GM21786 (cell line): ENCODE data around the gene UBE2E3.
"Not testable (repeated sequence)": the region's sequence is repeated elsewhere in the genome, so short reads cannot be mapped to it uniquely, and the experiment has no call there.

Experiments
- ATAC-seq: cut with Tn5 transposase; IDR thresholded peaks from one replicate; pipeline ENCODE4 v1.9.1; 2021; ENCODE audit not compliant: unreplicated experiment

UBE2E3 gene

DNA sequence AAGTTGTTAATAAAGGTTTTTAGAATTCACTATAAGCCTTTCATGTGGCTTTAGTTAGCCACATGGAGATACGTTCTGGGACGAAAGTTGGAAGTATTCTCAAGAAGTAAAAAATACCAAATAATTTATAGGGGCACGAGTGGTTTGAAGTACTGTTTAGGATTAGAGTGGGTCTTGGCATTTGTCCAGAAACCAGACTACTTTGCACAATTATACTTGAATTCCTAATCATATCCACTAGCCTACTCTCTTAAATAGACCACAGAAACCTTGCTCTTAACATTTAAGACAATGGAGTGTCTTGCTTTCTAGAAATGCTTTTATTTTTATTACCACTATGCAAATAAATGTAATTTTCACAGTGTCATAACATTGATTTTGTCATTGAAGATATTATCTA, 44.6 kb downstream of the UBE2E3 start:
- ATAC-seq = no peak

DNA sequence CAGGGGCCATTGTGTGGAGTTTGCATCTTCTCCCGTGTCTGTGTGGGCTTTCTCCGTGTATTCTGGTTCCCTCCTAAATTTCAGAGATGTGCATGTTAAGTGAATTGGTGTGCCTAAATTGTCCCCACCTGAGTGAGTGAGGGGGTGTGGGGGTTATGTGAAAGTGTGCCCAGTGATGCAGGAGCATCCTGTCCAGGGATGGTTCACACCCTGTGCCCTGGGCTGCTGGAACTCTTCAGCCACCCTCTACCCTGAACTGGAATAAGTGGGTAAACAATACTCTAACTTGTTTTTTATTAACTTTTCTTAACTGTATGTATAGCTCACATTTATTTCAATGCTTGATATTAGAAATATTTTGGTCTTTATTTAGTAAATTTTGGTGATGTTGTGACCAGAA, 56.0 kb downstream of the UBE2E3 start:
- ATAC-seq = peak; percentile 59

DNA sequence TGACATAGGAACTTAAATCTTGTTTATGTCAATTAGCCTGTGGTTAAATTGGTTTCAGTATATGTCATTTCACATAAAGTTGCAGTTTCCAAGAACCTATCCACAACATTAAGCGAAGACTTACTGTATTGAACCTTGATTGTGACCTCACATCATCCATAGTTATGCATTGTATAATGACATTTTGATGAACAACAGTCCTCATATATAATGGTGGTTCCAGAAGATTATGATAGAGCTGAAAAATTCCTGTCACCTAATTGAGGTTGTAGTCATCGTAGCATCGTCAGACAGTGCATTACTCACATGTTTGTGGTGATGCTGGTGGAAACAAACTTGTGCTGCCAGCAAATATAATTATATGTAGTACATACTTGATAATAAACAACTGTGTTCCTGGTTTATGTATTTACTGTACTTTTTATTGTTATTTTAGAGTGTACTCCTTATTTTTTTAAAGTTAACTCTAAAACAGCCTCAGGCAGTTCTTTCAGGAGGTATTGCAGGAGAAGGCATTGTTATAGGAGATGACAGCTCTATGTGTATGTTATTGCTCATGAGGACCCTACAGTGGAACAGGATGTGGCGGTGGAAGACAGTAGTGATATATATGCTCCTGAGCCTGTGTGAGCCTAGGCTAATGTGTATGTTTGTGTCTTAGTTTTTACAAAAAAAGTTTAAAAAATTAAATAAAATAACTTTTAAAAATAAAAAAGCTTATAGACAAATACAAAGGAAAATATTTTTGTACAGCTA, 56.6 kb downstream of the UBE2E3 start:
- ATAC-seq = peak; percentile 77

DNA sequence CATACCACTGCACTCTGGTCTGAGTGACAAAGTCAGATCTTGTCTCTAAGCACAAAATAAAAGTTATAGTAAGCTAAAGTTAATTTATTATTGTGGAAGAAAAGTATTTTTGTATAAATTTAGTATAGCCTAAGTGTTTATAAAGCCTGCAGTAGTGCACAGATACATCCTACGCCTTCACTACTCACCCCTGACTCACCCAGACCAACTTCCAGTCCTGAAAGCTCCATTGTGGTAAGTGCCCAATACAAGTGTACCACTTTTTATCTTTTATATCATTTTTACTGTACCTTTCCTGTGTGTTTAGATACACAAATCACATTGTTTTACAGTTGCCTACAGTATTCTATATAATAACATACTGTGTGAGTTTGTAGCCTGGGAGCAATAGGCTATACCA, 57.5 kb downstream of the UBE2E3 start:
- no peak for ATAC-seq

DNA sequence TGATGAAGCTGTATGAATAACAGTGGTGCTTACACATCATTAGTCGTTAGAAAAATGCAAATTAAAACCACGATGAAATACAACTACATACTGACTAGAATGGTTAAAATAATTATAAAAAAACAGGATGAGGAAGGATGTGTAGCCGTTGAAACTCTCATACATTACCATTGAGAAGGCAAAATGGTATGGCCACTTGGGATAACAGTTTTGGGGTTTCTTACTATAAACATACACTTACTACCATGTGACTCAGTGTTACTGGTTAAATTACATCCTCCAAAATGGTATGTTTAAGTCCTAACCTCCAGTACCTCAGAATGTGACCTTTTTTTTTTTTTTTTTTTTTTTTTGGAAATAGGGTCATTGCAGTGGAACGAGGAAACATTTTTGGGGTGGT, 58.4 kb downstream of the UBE2E3 start:
- no peak for ATAC-seq

DNA sequence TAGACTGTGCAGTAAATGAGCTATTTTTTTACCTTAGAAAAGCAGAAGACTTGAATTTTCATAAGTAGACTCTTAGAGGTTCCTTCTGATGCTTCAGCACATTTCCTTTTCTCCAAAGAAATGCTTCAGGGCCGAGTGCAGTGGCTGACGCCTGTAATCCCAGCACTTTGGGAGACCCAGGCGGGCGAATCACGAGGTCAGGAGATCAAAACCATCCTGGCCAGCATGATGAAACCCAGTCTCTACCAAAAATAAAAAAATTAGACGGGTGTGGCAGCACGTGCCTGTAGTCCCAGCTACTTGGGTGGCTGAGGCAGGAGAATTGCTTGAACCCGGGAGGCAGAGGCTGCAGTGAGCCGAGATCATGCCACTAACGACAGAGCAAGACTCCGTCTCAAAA, 60.4 kb downstream of the UBE2E3 start:
- not testable (repeated sequence) for ATAC-seq

DNA sequence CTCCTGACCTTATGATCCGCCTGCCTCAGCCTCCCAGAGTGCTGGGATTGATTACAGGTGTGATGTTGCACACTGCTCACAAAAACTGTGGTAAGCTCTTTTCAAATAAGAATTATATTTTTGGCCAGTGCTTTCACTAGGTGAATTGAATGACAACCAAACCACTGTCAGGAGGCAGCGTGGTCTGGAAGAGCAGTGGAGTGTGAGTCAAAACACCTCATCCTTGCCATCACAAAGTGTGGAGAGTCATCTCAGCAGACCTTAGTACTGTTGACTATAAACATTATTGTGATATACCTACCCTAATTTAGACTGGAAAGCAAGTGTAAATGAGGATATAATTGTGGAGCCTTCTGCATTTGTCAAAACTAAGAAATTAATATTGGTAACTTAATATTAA, 61.3 kb downstream of the UBE2E3 start:
- ATAC-seq = no peak

DNA sequence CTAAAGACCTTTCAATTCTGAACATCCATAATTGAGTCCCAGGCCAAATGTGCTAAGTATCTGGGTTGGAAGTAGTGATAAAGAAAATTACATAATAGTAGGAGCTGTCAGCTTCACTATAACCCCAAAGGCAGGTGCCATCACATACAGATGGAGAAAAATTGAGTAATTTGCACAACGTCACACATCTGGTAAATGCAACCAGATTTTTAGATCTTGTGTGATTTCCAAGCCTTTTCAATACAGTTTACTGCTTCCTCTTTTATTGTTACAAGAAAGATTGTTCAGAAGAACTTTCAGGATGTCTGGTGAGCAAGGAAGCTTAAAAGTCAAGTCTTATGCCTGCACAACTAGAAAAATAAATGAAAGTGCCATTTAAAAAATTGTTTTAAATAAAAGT, 62.3 kb downstream of the UBE2E3 start:
- ATAC-seq = no peak

DNA sequence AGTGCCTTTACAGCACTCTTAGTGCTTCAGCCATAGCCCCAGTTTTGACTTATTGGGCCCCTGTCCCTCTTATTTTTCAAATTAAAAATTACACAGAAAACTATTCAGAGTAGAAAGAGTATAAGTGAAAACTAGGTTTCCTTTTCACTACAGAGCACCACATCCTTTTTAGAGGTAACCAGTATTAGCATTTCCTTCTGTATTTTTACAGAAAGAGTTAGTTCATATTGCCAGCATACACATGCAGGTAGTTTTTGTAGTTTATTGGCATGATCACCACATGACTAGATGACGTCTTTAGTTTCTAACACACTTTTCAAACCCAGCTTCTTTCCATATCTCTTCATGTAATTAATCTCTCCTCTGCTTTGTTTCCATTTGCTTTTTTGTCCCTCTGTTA, 66.4 kb downstream of the UBE2E3 start:
- ATAC-seq = peak; percentile 62

DNA sequence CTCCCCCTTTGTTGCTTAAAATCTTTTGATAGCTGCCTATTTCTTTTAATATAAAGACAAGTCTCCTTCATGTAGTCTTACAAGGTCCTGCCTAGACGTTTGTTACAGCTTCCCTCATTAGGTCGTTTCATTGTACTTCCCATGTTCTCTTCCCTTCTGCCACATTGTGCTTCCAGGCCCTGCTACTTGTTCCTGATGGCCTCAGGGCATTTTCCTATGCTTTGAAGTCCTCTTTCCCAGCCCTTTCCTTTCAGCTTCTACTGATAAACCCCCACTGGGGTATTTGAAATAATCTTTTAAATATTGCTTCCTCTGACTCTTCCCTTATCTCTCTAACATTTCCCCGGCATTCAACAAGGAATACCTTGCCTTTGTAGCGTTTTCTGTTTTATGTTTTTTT, 67.4 kb downstream of the UBE2E3 start:
- ATAC-seq = no peak

DNA sequence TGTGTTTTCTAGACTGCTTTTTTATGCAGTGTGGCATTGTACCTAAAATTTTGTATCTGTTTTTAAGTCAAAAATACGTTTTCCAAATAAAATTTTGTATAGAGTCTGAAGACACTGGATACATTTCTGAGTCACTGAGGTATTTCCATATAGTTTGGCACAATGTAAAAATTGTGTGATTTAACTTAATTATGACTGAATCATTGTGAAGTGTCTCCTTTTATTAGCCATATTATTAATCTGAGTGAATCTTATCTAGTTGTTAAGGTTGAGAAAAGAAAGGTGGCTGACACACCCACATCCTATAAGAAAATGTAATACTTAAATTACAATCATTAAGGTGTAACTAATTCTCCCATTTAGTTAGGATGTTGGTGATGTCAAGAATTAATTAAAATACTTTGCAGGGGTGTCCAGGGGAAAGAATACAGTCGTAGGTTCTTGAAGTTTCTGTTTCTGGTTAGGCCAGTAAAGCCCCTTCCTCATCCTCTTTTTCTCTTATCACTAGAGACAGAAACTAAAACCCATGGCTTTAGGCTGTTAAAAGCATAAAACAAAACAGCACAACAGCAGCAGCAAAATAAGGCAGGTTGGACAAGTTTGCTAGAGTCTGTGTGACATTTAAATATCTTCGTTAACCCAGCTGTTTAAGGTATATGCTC, 71.6 kb downstream of the UBE2E3 start:
- no peak for ATAC-seq

DNA sequence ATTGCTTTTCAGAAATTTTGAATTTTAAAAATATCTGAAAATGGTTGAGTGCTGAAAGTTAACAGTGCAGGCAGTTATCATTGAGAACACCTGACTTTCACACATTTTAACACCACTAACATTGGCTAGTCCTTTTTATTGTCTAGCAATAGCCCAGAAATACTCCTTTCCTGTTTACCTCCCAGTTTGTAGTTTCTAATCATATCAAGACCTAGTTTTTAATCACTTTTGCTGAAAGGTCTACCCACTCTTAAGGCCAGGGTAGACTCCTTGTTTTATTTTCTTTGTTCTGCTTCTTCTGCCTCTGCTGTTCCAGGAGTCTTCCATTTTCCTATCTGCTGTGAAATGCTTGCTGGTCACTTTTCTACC, 72.1 kb downstream of the UBE2E3 start:
- no peak for ATAC-seq

DNA sequence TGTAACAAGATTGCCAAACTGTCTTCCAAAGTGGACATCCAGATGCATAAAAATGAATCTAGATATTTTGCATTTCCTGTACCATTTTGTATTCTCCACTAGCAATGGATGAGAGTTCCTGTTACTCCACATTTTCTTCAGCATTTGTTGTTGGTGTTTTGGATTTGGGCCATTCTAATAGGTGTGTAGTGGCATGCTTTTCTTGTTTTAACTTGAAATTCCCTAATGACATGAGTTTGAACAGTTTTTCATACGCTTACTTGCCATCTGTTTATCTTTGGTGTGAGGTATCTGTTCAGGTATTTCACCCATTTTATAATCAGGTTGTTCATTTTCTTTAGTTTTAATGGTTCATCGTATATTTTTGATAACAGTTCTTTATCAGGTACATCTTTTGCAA, 73.9 kb downstream of the UBE2E3 start:
- ATAC-seq = no peak

DNA sequence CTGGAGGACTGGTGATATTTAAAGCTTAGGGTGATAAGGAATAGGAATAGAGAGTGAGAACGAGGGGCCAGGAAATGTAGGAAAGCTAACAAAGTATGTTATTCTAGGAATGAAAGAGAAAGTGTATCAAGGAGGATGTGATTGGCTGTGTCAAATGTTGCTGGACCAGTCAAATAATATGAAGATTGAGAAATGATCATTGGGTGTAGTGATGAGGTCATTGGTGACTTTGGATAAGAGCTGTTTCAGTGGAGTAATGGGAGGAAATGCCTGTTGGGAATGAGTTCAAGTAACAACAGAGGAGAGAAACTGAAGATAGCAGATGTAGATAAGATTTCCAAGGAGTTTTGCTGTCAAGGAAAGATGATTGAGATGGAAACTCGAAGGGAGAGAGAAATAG, 74.4 kb downstream of the UBE2E3 start:
- ATAC-seq = no peak

DNA sequence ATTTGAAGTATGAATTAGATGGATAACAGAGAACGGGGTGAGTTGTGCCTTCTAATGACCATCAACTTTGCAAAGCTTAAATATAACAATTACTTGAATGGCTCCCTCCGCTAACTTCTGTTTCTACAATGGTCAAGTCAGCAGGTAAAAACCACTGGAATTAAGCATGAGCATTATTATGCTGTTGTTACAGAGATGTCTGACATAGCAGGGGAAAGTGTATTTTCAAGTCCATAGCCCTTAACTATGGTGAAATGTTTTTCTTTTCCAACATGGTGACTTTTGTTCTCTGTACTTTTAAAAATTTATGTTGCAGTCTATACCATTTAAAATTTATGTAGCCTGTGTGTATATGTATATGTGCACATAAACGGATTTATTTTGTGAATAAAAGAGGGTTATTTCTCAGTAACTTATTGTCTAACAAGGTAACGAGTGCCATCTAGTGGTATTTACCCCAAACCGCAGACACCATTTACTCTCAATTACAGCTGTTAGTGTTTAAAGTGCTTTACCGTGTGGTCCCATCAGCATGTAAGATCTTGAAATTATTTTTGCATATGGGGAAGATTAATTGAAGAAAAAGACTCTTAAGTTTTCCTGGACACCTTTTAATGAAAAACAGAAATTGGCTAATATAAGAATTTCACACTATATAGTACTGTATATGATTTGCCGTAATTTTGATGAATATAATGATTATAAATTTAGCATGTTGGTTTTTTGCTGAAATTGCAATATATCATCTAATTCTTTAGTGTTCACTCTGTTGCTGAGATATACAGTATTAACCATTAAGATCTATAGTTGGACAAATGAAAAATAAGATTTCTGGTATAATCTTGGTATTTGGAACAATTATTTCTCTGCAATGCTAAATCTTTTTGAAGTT, 78.2 kb downstream of the UBE2E3 start:
- peak; percentile 82 for ATAC-seq

DNA sequence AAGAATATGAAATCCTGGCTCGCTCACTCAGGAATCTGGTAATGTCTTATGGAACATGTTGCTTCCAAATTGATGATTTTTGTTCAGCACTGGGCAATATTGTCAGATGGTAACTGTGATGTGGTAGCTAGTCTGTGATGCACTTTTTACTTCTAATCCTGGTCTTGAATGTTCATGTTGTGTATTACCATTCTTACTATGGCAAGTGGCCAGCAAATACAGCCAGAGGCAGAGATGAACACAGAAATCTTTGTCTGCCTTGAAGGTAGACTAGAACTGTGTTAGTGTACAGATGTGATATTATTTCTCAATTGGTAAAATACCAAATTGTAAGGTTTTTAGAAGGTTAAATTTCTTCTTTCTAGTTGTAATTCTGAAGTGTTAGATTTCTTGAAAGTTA, 83.3 kb downstream of the UBE2E3 start:
- ATAC-seq = no peak

DNA sequence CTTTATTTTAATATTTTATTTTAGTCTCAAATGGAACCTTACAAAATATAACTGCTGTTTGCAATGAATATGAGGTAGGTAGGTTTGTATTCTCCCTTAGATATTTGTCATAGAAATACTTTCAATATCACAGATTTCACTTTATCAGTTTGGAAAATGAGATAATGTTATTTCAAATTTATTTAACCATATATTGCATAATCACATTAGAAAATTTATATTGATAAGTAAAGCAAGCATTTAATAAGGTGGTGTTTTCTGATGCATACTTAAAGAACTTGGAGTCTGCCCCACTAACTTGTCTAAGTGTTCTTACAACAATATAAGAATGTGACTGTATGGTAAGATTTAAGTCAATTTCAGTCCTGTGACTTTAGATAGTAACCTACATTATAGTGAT, 85.1 kb downstream of the UBE2E3 start:
- ATAC-seq = no peak

DNA sequence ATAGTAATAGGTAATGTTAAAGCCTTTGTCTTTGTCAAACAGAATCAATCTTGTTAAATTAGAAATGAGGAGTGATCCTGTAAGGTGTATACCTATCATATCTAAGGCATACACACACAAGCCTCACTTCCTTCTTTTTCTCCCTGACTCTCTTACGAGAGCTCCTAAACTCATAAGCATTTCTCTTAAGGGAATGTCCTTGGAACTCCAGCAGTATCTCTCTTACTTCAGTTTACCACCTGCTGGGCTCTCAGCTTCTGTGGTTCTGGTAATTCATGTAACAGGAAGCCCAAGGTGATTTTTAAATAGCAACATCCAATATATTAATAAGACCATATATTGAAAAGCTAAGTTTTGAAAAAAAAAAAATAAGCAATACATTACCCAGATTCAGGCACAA, 85.9 kb downstream of the UBE2E3 start:
- no peak for ATAC-seq

DNA sequence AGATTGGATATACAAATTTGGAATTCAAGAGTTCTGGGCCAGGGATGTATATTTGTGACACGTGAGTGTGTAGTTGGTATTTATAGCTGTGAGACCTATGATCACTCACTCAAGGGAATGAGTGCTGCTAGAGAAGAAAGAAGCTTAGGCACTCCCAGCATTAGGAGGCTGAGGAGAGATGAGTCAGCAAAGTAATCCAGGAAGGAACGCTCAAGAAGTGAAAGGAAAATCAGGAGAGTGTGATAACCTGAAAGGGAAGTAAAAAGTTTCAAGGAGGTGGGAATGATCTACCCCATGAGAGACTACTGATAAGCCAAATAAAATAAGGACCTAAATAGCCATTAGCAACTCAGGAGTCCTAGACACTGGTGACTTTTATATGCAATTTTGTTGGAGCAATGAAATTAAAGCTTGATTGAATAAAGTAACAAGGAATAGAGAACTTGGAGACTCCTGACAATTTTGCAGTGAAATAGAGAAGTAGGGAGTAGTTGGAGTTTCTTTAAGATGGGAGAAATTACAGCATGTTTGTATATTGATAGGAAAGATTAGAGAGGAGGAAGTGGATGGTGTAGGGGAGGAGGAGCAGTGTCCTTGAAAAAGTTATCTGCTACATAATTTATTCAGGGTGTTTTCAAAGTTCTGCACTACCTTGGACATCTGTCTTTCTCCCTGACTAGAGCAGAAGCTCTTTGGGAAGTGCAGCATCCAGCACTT, 89.9 kb downstream of the UBE2E3 start:
- ATAC-seq = no peak

DNA sequence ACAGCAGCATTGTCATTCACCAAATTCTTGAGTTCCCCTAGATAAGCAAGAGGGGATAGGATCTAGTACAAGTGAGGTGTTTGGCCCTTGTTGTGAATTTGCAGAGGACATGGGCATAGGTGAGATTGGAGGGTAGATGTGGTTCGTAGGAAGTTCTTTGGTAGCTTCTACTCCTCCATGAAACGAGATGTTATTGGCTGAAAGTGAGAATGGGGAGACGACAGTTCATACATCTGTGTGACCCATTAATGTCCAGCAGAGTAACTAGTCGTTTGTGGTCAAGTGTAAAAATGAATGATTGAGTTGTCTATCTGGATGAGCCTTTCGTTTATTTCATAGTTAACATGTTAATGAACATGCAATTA, 90.4 kb downstream of the UBE2E3 start:
- ATAC-seq = no peak

DNA sequence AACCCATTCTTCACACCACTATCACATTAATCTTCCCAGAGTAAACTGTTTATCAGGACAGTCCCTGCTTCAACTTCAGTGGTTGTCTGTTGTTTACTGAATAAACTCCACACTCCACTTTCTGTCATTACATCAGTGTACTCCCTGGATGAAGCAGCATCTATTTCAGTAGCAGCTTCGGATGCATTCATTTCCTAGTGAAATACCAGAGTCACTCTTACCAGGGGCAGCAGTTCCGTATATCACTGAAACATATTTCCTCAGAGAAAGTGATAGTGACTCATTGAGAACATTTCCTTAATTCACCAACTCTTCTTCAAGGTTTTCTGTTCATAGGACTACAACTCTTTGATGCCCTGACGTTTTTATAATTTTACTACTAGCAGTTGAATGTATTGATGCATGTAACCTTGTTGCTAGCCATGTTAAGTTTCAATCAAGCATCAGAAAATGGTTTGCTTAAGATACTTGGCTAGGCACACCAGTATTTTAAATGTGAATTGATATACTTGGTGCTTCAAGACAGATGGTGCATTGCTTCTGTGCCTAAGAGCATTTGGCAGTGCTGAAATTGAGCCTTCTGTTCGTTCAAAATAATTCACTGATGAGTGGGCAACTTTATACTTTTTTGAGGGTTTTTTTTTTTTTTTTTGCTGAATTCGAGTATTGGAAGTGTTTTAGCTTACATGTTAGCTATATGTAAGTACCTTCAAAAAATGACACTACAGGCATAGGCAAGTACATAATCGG, 92.3 kb downstream of the UBE2E3 start:
- no peak for ATAC-seq
